ENCODE measurements around the gene SEC14L3. TPM values are rescaled to one million over a fixed set of nuclear protein-coding genes. Genes with fewer than 3 reads are reported as not detected.
A peak's percentile ranks its signal among the peaks of the same experiment; 100 is the strongest.

SEC14L3 gene
- total RNA-seq, 1 donor from 2014 or later, result not detected

DNA sequence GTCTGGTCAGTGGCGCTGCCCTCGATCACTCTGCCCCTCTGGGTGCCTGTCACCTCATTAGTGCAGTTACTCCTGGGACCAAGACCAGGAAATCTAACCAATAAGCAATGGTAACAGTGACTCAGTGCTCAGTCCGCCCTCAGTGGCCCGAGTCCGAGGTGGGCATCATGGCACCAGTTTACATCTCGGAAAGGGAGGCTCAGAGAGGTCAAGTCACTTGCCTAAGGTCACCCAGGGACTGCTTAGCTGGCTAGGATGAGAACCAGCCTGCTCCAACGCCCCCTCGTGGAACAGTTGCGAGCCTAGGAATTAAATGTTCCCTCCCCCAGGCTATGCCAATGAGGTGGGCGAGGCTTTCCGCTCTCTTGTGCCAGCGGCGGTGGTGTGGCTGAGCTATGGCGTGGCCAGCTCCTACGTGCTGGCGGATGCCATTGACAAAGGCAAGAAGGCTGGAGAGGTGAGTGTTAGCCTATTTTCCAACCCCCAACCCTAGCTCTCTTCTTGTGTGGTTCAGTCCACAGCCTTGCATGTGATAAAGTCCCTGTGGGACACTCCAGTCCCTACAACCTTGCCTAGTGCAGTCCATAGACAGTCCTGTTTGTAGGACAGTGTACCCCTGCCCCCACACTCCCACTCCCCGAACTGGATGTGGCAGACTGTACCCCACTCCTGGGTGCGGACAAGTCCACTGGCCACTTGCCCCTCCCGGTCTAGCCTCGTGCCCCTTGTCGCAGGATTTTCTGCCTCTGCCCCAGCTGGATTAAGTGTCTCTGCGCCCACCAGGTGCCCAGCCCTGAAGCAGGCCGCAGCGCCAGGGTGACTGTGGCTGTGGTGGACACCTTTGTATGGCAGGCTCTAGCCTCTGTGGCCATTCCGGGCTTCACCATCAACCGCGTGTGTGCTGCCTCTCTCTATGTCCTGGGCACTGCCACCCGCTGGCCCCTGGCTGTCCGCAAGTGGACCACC lies 45.1 kb downstream of the SEC14L3 start:
- ATAC-seq (no peak), DNase-seq (ENCODE audit: low spot score) (peak; percentile 88)
- intact Hi-C loops (cut with DNase I), result no loop called here

DNA sequence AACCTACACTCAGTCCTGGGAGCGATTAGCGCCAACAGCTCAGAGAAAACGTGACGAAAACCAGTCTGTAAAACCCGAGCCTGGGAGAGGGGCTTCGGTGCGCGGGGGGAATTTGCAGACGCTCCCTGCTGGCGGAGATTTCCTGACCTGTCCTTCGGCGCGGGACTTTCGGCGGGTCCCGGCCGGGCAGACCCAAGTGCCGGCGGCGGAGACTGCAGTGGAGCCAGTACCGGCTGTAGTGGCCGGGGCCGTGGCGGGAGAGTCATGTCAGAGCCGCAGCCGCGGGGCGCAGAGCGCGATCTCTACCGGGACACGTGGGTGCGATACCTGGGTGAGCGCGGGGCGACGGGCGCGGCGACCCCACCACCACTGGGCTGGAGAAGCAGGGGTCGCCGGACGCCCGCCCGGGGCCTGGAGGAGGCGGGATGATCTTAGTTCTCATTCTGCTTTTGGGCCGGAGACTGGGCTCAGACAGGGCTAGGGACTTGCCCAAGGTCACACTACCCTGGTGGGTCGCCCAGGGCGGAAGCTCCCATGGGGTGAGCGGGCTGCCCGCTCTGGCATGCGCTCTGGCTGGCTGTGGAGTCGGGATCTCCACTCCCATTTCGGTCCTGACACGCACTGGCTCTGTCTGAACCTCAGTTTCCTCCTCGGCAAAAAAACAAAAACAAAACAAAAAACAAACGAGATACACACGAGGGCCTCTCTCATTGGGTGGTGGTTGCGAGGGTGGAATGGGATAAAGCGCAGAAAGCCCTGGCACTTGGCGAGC lies 46.0 kb downstream of the SEC14L3 start, which contains the start of gene MTFP1:
TSS of gene MTFP1 (plus strand) at position 153 of the 772 bp plus-strand sequence. CDS start at position 265, 112 bp downstream.
- ATAC-seq (no peak), DNase-seq (ENCODE audit: low spot score) (peak; percentile 74)
- intact Hi-C loops (cut with DNase I), result no loop called here

DNA sequence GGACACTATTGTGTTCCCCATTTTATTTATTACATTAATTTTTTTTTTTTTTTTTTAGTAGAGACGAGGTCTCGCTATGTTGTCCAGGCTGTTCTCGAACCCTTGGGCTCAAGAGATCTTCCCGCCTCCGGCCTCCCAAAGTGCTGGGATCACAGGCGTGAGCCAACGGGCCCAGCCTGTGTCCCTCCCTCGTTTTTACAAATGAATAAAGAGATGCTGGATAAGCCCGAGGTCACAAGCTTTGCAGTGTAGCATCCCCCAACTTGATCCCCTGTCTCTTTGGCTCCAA lies 46.5 kb downstream of the SEC14L3 start:
- no peak for ATAC-seq
- intact Hi-C loops (cut with DNase I), result no loop called here
- no peak for DNase-seq (ENCODE audit: low spot score)

DNA sequence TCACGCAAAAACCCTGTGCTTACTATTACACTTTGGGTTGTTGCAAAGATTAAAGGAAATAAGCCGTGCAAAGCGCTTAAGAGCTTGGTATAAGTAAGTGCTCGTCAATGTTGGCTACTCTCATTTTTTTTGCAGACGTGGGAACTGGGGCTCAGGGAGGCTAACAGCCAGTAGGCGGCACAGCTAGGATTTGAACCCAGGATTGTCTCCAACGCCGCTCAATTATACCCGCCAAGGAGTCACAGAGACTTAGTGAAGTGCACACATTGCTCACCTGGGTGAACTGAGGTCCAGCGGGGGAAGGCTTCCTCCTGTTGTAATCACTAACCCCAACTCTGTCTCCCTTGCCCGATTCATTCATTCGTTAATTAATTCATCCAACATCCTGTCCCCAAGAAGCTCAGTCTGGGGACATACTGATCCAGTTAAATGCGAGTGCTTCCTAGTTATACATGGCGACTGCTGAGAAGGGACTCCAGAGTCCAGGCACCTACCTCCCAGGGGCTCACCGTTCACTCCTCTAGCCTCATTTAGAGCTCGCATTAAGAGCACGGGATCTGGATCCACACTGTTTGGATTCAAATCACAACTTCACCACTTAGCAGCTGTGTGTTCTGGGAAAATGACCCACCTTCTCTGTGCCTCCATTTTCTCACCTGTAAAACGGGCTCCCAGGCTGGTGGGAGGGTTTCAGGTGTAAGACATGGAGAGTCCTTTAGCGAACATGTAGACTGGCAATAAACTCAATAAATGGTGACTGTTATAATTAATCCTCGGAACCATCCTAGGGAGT lies 47.1 kb downstream of the SEC14L3 start:
- ATAC-seq (no peak), DNase-seq (ENCODE audit: low spot score) (no peak)
- intact Hi-C loops (cut with DNase I), result no loop called here

DNA sequence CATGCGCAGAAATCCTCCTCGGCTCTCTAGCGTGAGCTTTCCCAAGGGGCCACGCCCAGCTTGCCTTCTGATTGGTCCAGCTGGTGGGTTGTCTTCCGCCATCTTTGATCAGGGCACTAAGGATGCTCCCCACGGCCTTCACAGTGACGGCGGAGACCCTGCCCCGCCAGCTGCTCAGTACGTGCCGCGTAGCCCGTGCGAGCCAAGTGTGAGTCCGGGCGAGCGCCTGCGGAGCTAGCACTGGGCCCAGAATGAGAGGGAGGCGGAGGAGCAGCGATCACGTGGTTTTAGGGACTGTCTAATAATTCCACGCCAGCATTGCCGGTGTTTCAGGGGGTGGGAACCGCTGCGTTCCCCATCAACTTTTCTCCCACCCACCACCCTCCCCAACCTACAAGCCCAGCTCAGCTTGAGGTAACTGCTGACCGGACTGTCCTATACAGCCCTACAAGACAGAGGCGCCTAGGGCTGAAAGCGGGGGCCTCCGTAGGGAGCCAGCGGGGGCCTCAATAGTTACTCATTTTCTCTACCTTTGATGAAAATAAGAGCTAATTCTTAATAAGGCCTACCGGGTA lies 47.8 kb downstream of the SEC14L3 start:
- intact Hi-C loops (cut with DNase I), result loop anchor here (2.0 kb wide), 1 partner anchor 25 kb away; no protein-coding TSS in a partner anchor
- peak; percentile 97 for ATAC-seq

DNA sequence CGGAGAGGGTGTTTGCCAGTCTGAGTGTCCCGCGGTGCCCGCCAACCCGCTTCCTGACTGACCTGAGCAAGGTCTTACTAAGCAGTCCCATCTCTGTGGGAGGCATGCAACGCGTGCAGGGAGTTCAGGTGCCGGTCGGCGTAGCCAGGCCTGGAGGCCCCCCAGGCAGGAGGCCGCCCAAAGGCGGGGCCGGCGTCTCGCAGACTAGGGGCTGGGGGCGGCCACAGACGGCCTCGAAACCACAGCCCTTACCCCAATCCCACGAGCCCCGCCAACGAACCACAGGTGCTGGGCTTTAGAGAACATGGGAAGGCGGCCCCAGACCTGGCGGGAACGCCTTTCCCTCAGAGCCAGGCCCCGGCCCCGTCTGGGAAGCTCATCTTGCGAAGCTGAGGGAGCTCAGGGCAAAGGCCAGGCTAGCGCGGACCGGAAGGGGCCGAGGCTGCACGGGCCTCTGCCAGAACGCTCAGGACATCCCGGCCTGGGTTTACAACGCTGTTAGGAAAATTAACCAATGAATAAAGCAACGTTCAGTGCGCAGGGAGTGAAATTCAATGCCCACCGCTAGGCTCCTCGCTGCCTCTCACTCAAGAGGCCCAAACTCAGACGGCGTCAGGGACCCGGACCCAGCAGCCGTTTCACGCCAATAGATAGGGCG lies 48.4 kb downstream of the SEC14L3 start:
- peak; percentile 85 for DNase-seq (ENCODE audit: low spot score)
- intact Hi-C loops (cut with DNase I), result loop anchor here (2.0 kb wide), 1 partner anchor 25 kb away; no protein-coding TSS in a partner anchor
- peak; percentile 77 for ATAC-seq

More for the DNA sequence above, 47.8 kb downstream of the SEC14L3 start:
- DNase-seq (ENCODE audit: low spot score), result peak; percentile 99

DNA sequence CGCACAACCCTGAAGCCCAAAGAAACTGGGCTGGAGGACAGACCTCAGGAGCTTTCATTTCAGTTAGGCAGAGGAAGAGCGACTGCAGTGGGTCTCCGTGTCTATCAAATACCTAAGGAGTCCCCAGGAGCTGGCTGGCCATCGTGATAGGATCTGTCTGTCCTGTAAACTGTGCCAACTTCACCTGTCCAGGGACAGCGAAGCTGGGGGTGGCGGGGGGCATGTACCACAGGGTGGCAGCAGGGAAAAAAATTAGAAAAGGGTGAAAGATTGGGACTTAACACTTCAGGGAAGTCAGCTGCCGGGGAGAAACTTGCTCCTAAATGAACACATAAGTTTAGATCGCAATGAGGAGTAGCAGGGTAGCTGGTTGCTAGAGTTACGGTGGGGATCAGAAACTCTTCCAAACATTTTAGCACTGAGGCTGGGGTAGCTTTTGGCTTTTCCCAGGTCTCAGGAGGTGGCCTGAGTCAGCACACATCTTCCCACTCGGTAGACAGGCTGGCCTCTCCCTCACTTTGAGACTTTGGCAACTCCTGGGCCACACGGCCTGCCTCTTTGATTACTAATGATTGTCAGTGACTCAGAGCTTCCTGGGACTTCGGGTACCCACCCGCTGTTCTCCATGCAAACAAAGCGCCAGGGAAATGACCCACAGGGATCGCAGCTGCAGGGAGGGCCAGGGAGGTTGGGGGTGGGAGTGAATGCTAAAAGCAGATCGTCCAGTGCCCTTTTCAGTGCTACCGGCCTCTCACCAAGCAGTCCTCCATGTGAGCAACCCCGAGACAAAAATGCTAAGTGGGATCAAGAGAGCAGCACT lies 49.1 kb downstream of the SEC14L3 start:
- ATAC-seq (peak; percentile 23), DNase-seq (ENCODE audit: low spot score) (peak; percentile 68)
- intact Hi-C loops (cut with DNase I), result loop anchor here (2.0 kb wide), 1 partner anchor 24 kb away; no protein-coding TSS in a partner anchor

DNA sequence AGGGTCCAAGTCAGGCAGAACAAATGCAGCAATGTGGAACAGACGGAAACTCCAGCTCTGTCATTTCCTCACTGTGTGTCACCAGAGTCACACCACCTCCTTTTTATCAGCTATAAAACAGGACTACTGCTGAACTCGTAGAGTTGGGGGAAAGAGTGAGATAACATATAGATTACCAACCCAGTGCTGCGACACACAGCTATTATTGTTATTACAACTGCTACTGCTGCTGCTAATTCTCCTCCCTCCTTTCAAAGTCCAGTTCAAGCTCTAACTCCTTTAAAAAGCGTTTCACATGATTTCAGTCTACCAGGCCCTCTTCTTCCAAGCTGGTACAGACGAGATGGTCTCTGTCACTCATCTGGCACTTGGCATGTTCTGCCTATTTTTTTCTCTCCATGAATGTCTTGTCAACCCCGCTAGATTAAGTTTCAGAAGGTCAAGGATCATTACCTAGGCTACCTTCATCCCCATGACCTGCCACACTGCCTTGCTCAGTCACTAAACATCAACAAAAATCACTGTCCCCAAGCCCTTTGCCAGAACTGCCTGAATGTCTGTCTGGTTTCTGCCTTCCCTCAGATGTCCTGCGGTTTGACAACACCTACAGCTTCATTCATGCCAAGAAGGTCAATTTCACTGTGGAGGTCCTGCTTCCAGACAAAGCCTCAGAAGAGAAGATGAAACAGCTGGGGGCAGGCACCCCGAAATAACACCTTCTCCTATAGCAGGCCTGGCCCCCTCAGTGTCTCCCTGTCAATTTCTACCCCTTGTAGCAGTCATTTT lies 49.9 kb downstream of the SEC14L3 start:
- ATAC-seq (no peak), DNase-seq (ENCODE audit: low spot score) (no peak)
- intact Hi-C loops (cut with DNase I), result loop anchor here (2.0 kb wide), 1 partner anchor 23 kb away; no protein-coding TSS in a partner anchor

DNA sequence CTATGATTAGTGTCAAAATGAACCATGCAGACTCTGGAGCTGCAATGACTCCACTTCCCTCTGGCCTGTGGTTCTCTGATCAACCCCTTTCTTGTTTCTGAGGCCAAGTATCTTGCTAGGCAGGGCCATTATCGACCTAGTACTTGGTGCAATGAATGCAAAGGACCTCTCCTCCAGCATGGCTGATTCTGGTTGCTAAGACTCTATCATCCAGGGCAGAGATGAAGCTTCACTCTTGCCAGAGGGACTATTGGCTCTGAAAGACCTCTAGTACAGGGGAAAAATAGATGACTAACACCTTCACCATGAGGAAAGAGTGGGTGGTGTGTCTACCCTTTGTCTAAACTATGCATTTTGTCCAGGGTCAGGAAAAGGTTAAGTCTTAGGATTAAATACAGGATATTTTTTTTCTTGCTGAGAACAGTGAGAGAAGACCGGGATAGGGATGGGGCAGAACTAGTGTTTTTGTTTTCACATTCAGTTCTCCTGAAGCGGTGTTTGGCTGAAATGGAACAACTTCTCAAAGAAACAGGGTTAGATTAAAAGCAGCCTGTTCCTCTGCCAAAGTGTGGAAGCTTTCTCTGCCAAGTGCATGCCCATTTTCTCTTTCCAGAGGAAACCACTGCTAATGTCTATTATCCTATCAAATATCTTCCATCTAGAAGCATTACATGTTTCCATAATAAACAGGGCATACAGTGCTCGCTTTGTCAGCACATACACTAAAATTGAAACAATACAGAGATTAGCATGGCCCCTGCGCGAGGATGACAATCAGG lies 51.3 kb downstream of the SEC14L3 start:
- intact Hi-C loops (cut with DNase I), result no loop called here
- no peak for ATAC-seq

DNA sequence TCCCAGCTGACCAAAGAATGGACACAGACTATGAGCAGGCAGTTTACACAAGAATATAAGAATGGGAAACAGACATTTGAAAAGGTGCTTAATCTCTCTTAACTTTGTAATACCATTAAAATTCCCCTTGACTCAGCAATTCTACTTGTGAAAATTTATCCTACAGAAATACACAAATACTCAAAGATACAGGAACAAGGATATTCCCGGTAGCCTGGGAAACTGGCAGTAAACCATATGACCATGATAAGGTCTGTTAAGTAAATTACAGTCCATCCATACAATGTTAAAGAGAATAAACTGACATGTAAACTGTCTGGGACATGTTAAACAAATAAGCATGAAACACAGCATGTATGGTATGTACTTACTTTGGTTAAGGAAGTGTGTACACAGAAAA lies 55.0 kb downstream of the SEC14L3 start:
- intact Hi-C loops (cut with DNase I), result no loop called here
- no peak for DNase-seq (ENCODE audit: low spot score)
- ATAC-seq, result no peak

More for the DNA sequence above, 51.3 kb downstream of the SEC14L3 start:
- no peak for DNase-seq (ENCODE audit: low spot score)

DNA sequence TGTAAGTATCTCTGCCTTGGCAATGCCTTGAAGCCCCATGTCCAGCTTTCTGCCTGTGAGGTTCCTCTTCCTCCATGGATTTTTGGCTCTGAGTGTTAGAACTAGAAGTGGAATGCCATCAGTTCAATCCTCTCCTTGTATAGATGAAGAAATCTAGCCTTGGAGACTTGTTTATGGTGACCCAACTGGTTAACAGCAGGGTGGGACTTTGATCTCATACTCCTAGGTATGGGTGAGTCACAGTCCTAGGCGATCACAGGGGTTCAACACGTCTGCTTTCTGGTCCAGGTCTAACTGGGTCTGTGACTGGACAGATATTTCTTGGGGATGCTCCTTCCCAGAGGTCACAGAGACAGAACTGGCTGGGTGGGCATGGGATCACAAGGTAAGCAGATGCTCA lies 55.4 kb downstream of the SEC14L3 start:
- ATAC-seq (no peak), DNase-seq (ENCODE audit: low spot score) (no peak)
- intact Hi-C loops (cut with DNase I), result no loop called here

DNA sequence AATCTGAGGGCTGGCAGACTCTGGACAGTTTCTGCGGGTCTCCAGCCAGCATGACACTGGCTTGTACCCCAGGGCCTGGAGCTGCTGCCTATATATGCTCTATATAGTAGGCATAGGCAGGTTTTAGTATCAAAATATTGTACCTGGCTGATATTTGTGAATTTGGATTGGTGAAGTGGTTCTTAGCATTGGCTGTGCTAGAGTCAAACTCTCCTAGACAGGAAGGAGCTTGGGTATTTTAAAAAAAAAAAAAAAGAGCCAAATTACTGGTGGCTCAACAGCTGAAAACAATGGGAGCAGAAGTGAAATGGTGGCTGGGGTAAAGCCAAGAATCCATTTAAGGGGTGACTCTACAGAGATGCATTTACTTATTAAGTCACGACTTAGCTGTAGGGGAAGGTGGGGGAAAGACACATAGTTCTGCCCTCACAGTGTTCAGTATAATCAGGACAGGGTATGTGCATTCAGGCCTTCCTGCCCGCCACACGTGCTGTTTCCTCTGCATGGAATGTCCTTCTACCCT lies 57.2 kb downstream of the SEC14L3 start:
- DNase-seq (ENCODE audit: low spot score) (no peak), ATAC-seq (no peak)
- intact Hi-C loops (cut with DNase I), result no loop called here

DNA sequence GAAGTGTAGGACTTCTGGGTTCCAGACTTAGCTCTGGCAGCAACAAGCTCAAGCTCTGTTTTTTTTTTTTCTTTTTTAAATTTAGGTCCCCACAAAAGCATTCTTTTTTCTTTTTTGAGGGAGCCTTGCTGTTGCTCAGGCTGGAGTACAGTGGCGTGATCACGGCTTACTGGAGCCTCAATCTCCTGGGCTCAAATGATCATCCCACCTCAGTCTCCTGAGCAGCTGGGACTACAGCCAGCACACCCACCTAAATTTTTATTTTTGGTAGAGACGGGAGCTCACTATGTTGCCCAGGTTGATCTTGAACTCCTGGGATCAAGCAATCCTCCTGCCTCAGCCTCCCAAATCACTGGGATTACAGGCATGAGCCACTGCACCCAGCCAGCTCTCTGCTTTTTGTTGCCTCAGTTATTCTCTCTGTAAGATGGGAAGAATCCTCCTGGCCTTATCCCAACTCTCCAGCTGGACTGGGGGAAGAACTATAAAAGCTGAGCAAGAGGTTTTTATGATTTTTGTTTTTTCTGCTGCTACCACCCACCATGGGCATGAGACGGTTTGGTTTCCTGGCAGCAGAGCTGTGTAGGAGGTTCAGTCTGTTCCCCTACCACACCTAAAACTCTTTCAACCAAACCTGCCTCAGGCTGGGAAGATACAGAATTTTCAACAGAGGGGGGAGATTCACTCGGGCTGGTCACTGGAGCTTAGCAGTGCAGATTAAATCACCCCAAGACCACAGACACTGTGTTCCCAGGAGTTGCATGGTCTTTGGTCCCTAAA lies 57.9 kb downstream of the SEC14L3 start:
- DNase-seq (ENCODE audit: low spot score) (no peak), ATAC-seq (no peak)
- intact Hi-C loops (cut with DNase I), result no loop called here

DNA sequence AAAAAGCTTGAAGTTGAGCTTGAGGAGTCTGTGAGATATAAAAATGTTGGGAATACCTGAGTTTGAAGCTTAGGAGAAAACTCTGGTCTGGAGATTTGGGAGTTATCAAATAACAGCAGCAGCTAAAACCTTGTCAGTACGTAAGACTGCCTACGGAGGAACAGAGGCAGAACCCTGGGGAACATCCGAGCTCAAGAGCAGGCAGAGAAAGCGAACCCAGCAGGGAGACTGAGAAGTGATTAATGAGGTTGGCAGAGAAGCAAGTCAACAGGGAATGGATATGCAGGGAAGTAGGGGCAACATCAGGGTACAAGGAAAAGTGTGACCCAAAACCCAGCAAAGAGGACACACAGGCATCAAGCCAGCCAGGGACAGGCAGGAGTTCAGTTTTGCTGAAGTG lies 58.8 kb downstream of the SEC14L3 start:
- intact Hi-C loops (cut with DNase I), result no loop called here
- DNase-seq (ENCODE audit: low spot score), result no peak
- ATAC-seq, result no peak

DNA sequence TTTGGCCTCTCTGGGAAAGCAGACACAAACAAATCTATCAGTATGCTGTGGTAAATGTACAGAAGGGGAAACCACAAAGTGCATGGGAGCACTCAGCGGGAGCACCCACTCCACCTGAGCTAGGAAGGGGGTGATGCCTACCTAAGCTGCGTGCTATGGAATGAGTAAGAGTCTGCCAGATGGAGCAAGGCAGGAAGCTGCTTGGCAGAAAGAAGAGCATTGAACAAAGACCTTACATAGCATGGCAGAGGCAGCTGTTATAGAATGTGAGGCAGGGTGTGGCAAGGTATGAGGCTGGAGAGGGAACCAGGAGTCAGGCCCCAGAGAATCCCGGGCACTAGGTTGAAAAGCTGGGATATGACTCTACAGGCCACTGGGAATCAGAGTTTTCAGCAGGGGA lies 60.0 kb downstream of the SEC14L3 start:
- no peak for ATAC-seq
- intact Hi-C loops (cut with DNase I), result no loop called here

More for the DNA sequence above, 60.0 kb downstream of the SEC14L3 start:
- DNase-seq (ENCODE audit: low spot score), result no peak

All from sciatic nerve (tissue), 2 donors.